ENCODE measurements around the gene RBM19.
"Not testable (repeated sequence)": the region's sequence is repeated elsewhere in the genome, so short reads cannot be mapped to it uniquely, and the experiment has no call there.

The RBM19 gene

DNA sequence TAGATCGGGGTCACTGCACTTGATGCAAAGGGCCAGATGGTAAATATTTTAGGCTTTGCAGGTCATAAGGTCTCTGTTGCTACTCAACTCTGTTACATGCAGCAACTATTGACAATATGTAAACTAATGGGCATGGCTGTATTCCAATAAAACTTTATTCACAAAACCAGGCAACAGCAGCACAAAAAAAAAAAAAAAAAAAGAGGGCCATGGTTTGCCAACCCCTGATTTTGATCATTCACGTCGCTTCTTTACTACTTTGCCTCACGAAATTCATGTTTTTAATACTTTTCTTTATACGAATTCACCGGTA lies 152.9 kb downstream of the RBM19 start:
- no peak overlapping the region for H3K4me3 ChIP-seq (ENCODE audit: insufficient read depth, low read depth, low read length)
- H3K9me3 ChIP-seq (ENCODE audit: control insufficient read depth, low read length) = no peaks in the 10 kb centered on the region
- no peak overlapping the region for H3K27ac ChIP-seq (ENCODE audit: insufficient read depth, low read depth, low read length, poor library complexity, severe bottlenecking)
- H3K27me3 ChIP-seq (ENCODE audit: control insufficient read depth, insufficient read depth, low read length, poor library complexity, severe bottlenecking) = no peaks in the 10 kb centered on the region
- no peaks in the 10 kb centered on the region for H3K4me1 ChIP-seq (ENCODE audit: control insufficient read depth, insufficient read depth, low read length)
- H3K36me3 ChIP-seq (ENCODE audit: control insufficient read depth, insufficient read depth, low read length) = no peaks in the 10 kb centered on the region
- WGBS, 2 experiments = 94 to 95% methylated on average over 6 of the region's 6 CpGs

DNA sequence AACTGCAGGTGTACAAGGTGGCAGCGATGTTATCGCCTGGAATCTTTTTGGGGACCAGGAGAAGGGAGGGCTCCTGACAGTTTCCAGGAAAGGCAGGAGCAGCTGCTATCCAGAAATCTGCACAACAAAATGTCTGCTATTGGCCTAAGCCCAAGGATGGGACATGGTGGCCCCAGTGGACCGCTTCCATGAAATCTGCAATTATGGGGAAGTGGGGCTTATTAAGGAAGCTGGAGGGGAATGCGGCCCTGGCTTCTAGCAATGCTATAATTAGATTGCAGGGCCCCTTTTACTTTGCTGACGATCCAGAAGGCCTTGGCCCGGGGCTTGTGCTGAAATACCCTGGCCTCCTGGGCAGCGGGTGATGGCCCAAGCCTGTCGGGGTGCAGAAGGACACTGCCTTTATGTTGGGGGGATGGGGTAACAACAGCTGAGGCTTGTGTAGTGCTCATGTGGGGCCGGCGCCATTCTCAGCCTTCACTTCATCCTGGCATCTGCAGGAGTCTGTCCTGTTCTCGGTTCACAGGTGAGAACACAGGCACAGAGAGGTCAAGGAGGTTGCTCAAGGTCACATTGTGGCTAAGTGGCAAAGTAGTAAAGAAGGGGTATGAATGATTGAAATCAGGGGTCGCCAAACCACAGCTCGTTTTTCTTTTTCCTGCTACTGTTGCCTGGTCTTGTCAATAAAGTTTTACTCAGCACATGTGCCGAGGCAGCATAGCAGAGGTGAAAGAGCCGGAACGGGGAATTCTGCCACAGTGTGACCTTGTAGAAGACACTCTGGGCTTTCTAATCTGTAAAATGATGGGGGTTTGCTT lies 153.5 kb downstream of the RBM19 start:
- Histone ChIP-seq H3K36me3 (ENCODE audit: control insufficient read depth, insufficient read depth, low read length) (no peaks in the 10 kb centered on the region), H3K4me1 (ENCODE audit: control insufficient read depth, insufficient read depth, low read length) (no peaks in the 10 kb centered on the region), H3K27ac (ENCODE audit: insufficient read depth, low read depth, low read length, poor library complexity, severe bottlenecking) (no peak overlapping the region), H3K9me3 (ENCODE audit: control insufficient read depth, low read length) (no peaks in the 10 kb centered on the region), H3K4me3 (ENCODE audit: insufficient read depth, low read depth, low read length) (no peak overlapping the region), H3K27me3 (ENCODE audit: control insufficient read depth, insufficient read depth, low read length, poor library complexity, severe bottlenecking) (no peaks in the 10 kb centered on the region)
- 95% methylated on average over 16 of the region's 16 CpGs for WGBS, 2 experiments

DNA sequence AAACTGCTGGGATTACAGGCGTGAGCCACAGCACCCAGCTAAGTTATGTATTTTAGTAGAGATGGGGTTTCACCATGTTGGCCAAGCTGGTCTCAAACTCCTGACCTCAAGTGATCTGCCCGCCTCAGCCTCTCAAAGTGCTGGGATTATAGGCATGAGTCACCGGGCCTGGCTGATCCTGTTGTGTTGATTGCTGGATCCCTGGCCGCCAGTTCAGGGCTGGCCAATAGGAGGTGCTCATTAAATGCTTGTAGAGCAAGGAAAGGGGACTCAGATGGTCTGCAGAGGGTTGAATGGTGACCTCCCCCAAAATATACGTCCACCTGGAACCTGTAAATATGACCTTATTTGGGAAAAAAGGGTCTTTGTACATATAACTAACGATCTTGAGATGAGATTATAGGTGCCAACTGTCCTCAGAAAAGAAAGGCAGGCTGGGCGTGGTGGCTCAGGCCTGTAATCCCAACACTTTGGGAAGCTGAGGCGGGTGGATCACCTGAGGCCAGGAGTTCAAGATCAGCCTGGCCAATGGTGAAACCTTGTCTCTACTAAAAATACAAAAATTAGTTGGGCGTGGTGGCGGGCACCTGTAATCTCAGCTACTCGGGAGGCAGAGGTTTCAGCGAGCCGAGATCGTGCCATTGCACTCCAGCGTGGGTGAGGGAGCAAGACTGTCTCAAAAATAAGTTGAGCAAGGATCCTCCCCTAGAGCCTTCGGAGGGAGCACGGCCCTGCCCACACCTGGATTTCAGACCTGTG lies 156.5 kb downstream of the RBM19 start:
- not testable (repeated sequence) for H3K4me3 ChIP-seq (ENCODE audit: insufficient read depth, low read depth, low read length); H3K36me3 ChIP-seq (ENCODE audit: control insufficient read depth, insufficient read depth, low read length); H3K27me3 ChIP-seq (ENCODE audit: control insufficient read depth, insufficient read depth, low read length, poor library complexity, severe bottlenecking); H3K9me3 ChIP-seq (ENCODE audit: control insufficient read depth, low read length); H3K4me1 ChIP-seq (ENCODE audit: control insufficient read depth, insufficient read depth, low read length); H3K27ac ChIP-seq (ENCODE audit: insufficient read depth, low read depth, low read length, poor library complexity, severe bottlenecking)
- 93% methylated on average over 17 of the region's 17 CpGs for WGBS, 2 experiments

DNA sequence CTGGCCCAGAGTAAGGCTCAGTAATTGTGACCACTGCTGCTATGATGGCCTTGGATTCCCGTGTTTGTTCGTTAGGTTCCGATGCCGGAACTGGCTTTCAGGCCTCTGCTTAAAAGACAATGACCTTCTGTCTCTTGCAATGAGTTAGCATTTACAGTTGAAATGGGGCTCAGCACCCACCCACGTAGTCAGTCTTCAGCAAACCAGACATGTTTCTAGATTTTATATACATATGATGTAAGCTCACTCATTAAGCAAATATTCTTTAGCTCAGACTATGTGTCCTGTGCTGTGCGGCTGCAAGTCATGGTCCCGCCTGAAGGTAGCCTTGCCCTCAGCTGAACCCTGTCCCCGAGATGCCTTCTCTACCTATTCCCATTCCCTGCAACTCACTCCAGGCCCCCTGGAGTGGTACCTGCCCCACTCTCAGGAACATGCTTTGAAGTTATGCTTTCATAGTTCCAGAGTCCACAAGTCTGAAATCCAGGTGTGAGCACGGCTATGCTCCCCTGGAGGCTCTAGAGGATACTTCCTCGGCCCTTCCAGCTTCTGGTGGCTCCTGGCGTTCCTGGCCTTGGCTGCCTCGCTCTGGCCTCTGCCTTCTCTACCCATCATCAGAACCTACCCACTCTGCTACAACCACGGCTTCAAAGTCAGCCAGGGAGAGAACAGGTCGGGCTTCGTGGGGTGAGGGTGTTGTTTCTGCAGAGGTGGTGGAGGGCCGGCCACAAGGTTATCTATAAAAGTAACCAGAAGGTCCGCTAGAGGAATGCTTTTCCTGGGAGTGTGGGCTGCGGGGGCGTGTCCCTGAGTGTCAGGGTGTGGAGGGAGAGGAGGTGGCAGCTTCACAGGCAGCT lies 157.8 kb downstream of the RBM19 start:
- H3K27me3 ChIP-seq (ENCODE audit: control insufficient read depth, insufficient read depth, low read length, poor library complexity, severe bottlenecking) = no peaks in the 10 kb centered on the region
- no peak overlapping the region for H3K27ac ChIP-seq (ENCODE audit: insufficient read depth, low read depth, low read length, poor library complexity, severe bottlenecking)
- H3K4me3 ChIP-seq (ENCODE audit: insufficient read depth, low read depth, low read length) = no peak overlapping the region
- no peaks in the 10 kb centered on the region for H3K36me3 ChIP-seq (ENCODE audit: control insufficient read depth, insufficient read depth, low read length)
- WGBS, 2 experiments = 90% methylated on average over 19 of the region's 19 CpGs
- no peaks in the 10 kb centered on the region for H3K4me1 ChIP-seq (ENCODE audit: control insufficient read depth, insufficient read depth, low read length)
- no peaks in the 10 kb centered on the region for H3K9me3 ChIP-seq (ENCODE audit: control insufficient read depth, low read length)

DNA sequence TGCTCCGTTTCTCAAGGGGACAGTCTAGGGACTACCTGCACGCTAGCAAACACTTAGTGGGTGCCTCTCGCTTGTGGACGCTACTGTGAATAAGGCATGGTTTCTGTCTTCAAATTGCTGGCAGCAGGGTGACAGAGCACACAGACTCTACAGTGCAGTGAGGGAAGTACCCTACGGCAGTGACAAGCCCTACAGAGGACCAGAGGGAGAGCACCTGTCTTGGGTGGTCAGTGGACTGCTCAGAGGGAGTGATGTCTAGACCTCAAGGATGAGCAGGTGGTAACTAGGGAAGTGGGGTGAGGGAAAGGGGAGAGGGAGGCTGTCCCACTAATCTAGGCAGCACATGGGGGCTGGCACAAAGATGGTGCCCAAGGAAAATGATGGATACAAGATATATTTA lies 160.5 kb downstream of the RBM19 start:
- no peaks in the 10 kb centered on the region for H3K36me3 ChIP-seq (ENCODE audit: control insufficient read depth, insufficient read depth, low read length)
- 94 to 96% methylated on average over 5 of the region's 5 CpGs for WGBS, 2 experiments

DNA sequence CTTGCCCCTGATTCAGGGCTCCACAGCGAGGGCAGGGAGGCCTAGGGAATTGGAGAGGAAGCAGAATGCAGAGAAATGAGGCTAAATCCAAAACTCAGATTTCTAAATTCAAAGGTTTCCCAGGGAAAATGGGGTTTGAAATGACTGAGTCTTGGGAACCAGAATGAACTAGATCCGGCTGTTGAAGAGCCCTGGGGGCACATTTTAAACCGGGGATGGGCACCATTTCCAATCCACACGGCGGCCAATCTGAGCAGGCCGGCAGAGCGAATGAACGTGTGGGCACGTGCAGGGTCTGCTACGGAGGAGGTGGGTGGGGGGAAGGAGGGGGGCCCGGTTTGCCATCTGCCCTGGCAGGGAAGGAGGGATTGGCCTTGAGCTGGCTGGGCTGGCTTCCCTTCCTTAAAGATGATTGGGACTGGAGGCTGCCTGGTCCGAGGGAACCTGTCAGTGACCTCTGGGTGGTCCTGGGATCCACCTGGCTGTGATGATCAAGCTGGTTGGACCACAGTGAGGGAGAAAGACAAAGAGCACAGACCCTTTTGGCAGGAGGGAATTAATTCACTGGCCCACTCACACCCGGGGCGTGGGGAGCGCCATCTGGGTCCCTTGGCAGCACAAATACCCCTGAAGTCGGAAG lies 161.0 kb downstream of the RBM19 start:
- no peaks in the 10 kb centered on the region for H3K4me1 ChIP-seq (ENCODE audit: control insufficient read depth, insufficient read depth, low read length)
- 89 to 94% methylated on average over 16 of the region's 16 CpGs for WGBS, 2 experiments

More for the DNA sequence above, 160.5 kb downstream of the RBM19 start:
- Histone ChIP-seq H3K4me1 (ENCODE audit: control insufficient read depth, insufficient read depth, low read length) (no peaks in the 10 kb centered on the region), H3K27ac (ENCODE audit: insufficient read depth, low read depth, low read length, poor library complexity, severe bottlenecking) (no peak overlapping the region), H3K4me3 (ENCODE audit: insufficient read depth, low read depth, low read length) (no peak overlapping the region), H3K27me3 (ENCODE audit: control insufficient read depth, insufficient read depth, low read length, poor library complexity, severe bottlenecking) (no peaks in the 10 kb centered on the region), H3K9me3 (ENCODE audit: control insufficient read depth, low read length) (no peaks in the 10 kb centered on the region)

DNA sequence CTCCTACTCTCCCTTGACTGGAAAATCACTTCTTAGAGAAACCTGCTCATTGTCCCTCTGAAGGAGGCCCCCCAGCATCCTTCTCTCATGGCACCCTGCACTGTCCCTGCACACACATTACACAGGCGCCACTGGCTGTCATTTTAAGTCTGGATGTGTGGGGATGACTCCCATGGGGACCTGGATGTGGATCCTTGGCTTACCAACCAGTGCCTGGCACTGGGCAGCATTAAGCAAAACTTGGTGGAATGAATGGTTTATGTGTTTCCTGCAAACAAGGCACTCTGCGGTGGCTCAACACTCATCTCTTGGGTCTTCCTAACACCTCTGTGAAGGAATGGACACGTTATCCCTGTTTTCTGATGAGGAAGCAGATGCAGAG lies 162.4 kb downstream of the RBM19 start:
- H3K36me3 ChIP-seq (ENCODE audit: control insufficient read depth, insufficient read depth, low read length) = no peaks in the 10 kb centered on the region
- no peak overlapping the region for H3K27ac ChIP-seq (ENCODE audit: insufficient read depth, low read depth, low read length, poor library complexity, severe bottlenecking)
- no peaks in the 10 kb centered on the region for H3K4me1 ChIP-seq (ENCODE audit: control insufficient read depth, insufficient read depth, low read length)
- H3K9me3 ChIP-seq (ENCODE audit: control insufficient read depth, low read length) = no peaks in the 10 kb centered on the region
- no peaks in the 10 kb centered on the region for H3K27me3 ChIP-seq (ENCODE audit: control insufficient read depth, insufficient read depth, low read length, poor library complexity, severe bottlenecking)
- 98% methylated on average over 3 of the region's 3 CpGs for WGBS, 2 experiments
- no peak overlapping the region for H3K4me3 ChIP-seq (ENCODE audit: insufficient read depth, low read depth, low read length)

More for the DNA sequence above, 161.0 kb downstream of the RBM19 start:
- Histone ChIP-seq H3K27me3 (ENCODE audit: control insufficient read depth, insufficient read depth, low read length, poor library complexity, severe bottlenecking) (no peaks in the 10 kb centered on the region), H3K27ac (ENCODE audit: insufficient read depth, low read depth, low read length, poor library complexity, severe bottlenecking) (no peak overlapping the region), H3K36me3 (ENCODE audit: control insufficient read depth, insufficient read depth, low read length) (no peaks in the 10 kb centered on the region), H3K9me3 (ENCODE audit: control insufficient read depth, low read length) (no peaks in the 10 kb centered on the region), H3K4me3 (ENCODE audit: insufficient read depth, low read depth, low read length) (no peak overlapping the region)

DNA sequence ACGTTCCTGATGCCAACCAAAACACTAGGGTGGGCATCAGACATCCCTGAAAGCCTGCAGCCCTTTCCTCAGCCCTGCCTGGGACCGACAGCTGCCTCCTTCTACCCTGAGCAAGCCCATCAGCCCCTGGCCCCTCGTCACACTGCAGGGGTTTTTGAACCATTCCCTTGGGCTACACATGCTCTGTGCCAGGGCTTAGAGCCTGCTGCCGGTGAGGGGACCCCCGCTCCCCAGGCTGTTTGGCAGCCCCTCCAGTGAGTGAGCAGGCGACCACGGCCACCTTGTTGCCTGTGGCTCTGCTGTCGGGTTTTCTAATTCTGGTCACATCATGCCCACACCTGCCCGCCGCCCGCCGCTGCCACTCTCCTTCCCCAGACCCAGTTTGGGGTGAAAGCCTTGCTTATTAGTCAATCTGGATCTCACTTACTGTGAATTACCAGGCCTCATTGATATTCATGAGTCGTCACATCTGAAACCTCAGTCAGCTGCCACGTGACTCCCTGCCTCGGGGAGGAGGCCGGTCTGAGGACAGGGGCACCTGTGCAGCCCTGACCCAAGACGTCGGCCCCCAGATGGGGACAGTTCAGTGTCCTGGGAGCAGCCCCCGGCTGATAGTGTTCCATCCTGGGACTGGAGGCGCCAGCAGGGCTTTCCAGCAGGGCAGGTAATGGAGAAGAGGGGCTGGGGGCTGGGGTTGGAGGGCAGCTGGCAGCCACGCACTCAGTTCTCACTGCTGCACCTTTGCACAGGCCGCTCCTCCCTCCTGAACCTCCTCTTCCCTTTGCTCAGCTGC lies 163.0 kb downstream of the RBM19 start:
- 84 to 86% methylated on average over 22 of the region's 22 CpGs for WGBS, 2 experiments
- no peak overlapping the region for H3K27ac ChIP-seq (ENCODE audit: insufficient read depth, low read depth, low read length, poor library complexity, severe bottlenecking)
- no peaks in the 10 kb centered on the region for H3K36me3 ChIP-seq (ENCODE audit: control insufficient read depth, insufficient read depth, low read length)
- no peaks in the 10 kb centered on the region for H3K27me3 ChIP-seq (ENCODE audit: control insufficient read depth, insufficient read depth, low read length, poor library complexity, severe bottlenecking)
- no peak overlapping the region for H3K4me3 ChIP-seq (ENCODE audit: insufficient read depth, low read depth, low read length)
- H3K4me1 ChIP-seq (ENCODE audit: control insufficient read depth, insufficient read depth, low read length) = no peaks in the 10 kb centered on the region
- H3K9me3 ChIP-seq (ENCODE audit: control insufficient read depth, low read length) = no peaks in the 10 kb centered on the region

DNA sequence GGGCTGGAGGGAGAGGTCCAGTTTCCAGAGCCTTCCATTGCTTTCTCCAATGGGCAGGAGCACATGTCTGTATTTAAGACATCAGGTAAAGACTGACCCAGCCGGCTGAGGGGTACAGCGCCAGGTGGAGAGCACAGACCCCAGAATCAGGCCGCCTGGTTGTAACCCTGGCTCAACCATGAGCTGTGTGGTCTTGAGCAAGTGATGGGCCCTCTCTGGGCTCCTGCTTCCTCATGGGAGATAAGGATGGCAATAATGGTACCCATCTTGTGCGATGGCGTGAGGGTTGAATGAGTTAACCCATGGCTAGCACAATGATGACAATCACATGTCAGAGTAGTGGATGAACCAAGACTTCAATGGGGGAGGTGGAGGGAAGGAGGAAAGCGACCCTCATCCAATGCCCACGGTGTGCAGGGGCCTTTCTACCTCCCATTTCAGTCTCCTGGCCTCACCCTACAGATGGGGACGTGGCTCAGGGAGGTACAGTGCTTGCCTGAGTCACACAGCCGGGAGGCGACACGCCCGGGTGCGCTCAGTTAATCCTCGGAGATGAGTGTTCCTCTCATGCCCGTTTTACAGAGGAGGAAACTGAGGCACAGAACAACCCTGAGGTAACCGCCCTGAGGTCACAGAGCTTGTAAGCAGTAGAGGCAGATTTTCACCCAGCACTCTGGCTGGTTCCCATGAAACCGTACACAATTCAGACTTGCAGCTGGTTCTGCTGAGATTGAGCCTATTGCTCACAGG lies 163.9 kb downstream of the RBM19 start:
- Histone ChIP-seq H3K27me3 (ENCODE audit: control insufficient read depth, insufficient read depth, low read length, poor library complexity, severe bottlenecking) (no peaks in the 10 kb centered on the region), H3K27ac (ENCODE audit: insufficient read depth, low read depth, low read length, poor library complexity, severe bottlenecking) (no peak overlapping the region), H3K9me3 (ENCODE audit: control insufficient read depth, low read length) (no peaks in the 10 kb centered on the region), H3K4me3 (ENCODE audit: insufficient read depth, low read depth, low read length) (no peak overlapping the region), H3K4me1 (ENCODE audit: control insufficient read depth, insufficient read depth, low read length) (no peaks in the 10 kb centered on the region), H3K36me3 (ENCODE audit: control insufficient read depth, insufficient read depth, low read length) (no peaks in the 10 kb centered on the region)
- WGBS, 2 experiments = 93 to 94% methylated on average over 17 of the region's 17 CpGs
